HepG2 (cell line): Measurements from ENCODE around the gene LIMCH1. TPM values are rescaled to one million over a fixed set of nuclear protein-coding genes. Genes with fewer than 3 reads are reported as not detected.
"Not testable (repeated sequence)": the region's sequence is repeated elsewhere in the genome, so short reads cannot be mapped to it uniquely, and the experiment has no call there.

Experiments
- ATAC-seq: fragments of 200-7000 bp; cut with Tn5 transposase; 3 replicates; pipeline ENCODE4 v1.9.1; 2020; ENCODE audit warnings: mild to moderate bottlenecking, moderate library complexity
- Bru-seq: library from RNA; stranded (reverse); fragments of 400-500 nt; gene quantifications from one replicate; lab custom pipeline; 2021; lab: Mats Ljungman, UMichigan
- BruChase-seq, 2 experiments: library from RNA; stranded (reverse); fragments of 400-500 nt; gene quantifications; one replicate each; lab custom pipeline; 2021; lab: Mats Ljungman, UMichigan
- BruUV-seq: library from RNA; stranded (reverse); fragments of 400-500 nt; replicated peaks from 2 replicates; lab custom pipeline; 2021; lab: Mats Ljungman, UMichigan
- CTCF ChIA-PET: fragments of 300-600 bp; formaldehyde crosslinking; extraction: SDS; loops from one replicate; lab custom pipeline; 2021; ENCODE audit warnings: low total read pairs, inconsistent platforms, low intra/inter-chr PET ratio; lab: Yijun Ruan, JAX
- POLR2A ChIA-PET: fragments of 350-600 bp; sonication (Branson Sonifier 250); formaldehyde crosslinking; loops from one replicate; lab custom pipeline; 2020; ENCODE audit warnings: antibody characterized with exemption, inconsistent platforms; lab: Yijun Ruan, JAX
- DNase-seq: peaks from one replicate; pipeline ENCODE4 v3.0.0-alpha.2; 2015; ENCODE audit warnings: low spot score
- FAIRE-seq: peaks from 3 replicates; lab custom pipeline; 2011; peaks lifted over from hg19 to GRCh38; lab: Jason Lieb, UNC
- H2AFZ ChIP-seq: one replicate; pipeline ENCODE4 v1.6.1; 2011; ENCODE audit warnings: low read length, inconsistent platforms
- H3K27ac ChIP-seq: fragments of 300-600 bp; 3 replicates; pipeline ENCODE4 v1.8.0; 2011; ENCODE audit warnings: mixed run types, mild to moderate bottlenecking, mixed read lengths, low read length, inconsistent platforms; ENCODE audit not compliant: insufficient read depth; ENCODE audit errors: extremely low read length
- H3K27me3 ChIP-seq, 2 experiments: fragments of 200-600 bp in 1 of 2; 2 replicates in 1 of 2; 3 replicates in 1 of 2; pipeline versions ENCODE4 v1.6.0 to v1.8.0; 2011; ENCODE audit warnings: low read length in 2 of 2, mild to moderate bottlenecking in 2 of 2, moderate library complexity in 2 of 2, inconsistent platforms in 1 of 2; ENCODE audit not compliant: insufficient read depth in 2 of 2, control insufficient read depth in 1 of 2
- H3K36me3 ChIP-seq, 2 experiments: fragments of 200-600 bp in 1 of 2; replicated peaks in 1 of 2; 2 replicates in 1 of 2; 3 replicates in 1 of 2; pipeline versions ENCODE4 v1.5.1 to v1.8.0; 2011; ENCODE audit warnings: low read length in 2 of 2, inconsistent platforms in 1 of 2; ENCODE audit not compliant: insufficient read depth in 2 of 2, control insufficient read depth in 1 of 2
- H3K4me1 ChIP-seq: 2 replicates; pipeline ENCODE4 v1.5.1; 2012; ENCODE audit warnings: low read length, inconsistent platforms; ENCODE audit not compliant: insufficient read depth
- H3K4me2 ChIP-seq: 2 replicates; pipeline ENCODE4 v1.6.0; 2011; ENCODE audit warnings: low read depth, low read length, inconsistent platforms
- H3K4me3 ChIP-seq, 3 experiments: fragments of 200-600 bp in 1 of 3; sonication (generic), shearing (Covaris generic) in 1 of 3; replicated peaks in 1 of 3; 2 replicates each; pipeline ENCODE4 v1.5.1; 2011 to 2016; ENCODE audit warnings: low read length in 3 of 3, inconsistent platforms in 2 of 3, low read depth in 2 of 3, mild to moderate bottlenecking in 2 of 3, control low read depth in 1 of 3, mixed read lengths in 1 of 3; ENCODE audit not compliant: insufficient read depth in 1 of 3
- H3K79me2 ChIP-seq: one replicate; pipeline ENCODE4 v1.6.1; 2011; ENCODE audit warnings: low read length, inconsistent platforms; ENCODE audit not compliant: insufficient read depth
- H3K9ac ChIP-seq: 2 replicates; pipeline ENCODE4 v1.6.0; 2011; ENCODE audit warnings: mild to moderate bottlenecking, low read depth, low read length, inconsistent platforms; ENCODE audit not compliant: insufficient read depth
- H3K9me3 ChIP-seq: 2 replicates; pipeline ENCODE4 v1.5.1; 2012; ENCODE audit warnings: mild to moderate bottlenecking, low read length
- H4K20me1 ChIP-seq: 2 replicates; pipeline ENCODE4 v1.6.0; 2011; ENCODE audit warnings: inconsistent platforms, mild to moderate bottlenecking, low read length, moderate library complexity; ENCODE audit not compliant: insufficient read depth
- ELF3 ChIP-seq: IDR thresholded peaks from 2 replicates; pipeline ENCODE4 v1.6.1; 2016; ENCODE audit warnings: missing genetic modification reagents, missing compliant biosample characterization
- SAFB2 ChIP-seq: sonication (generic); formaldehyde crosslinking; IDR thresholded peaks from 2 replicates; pipeline ENCODE4 v1.5.1; 2020; ENCODE audit warnings: missing genetic modification reagents, low read depth, mild to moderate bottlenecking, borderline replicate concordance
- SP1 ChIP-seq, 2 experiments: fragments of 450-650 bp in 1 of 2; sonication (generic) in 1 of 2; formaldehyde crosslinking in 1 of 2; IDR thresholded peaks; 2 replicates each; pipeline versions ENCODE4 v1.4.0 to v1.6.1; 2016 to 2020; ENCODE audit warnings: missing genetic modification reagents in 1 of 2
- SRF ChIP-seq: IDR thresholded peaks from 2 replicates; pipeline ENCODE4 v1.6.1; 2011; ENCODE audit warnings: mild to moderate bottlenecking, low read depth, low read length, moderate library complexity
- ZNF652 ChIP-seq: IDR thresholded peaks from 2 replicates; pipeline ENCODE4 v1.6.1; 2016; ENCODE audit warnings: low read depth, borderline replicate concordance
- ZNF720 ChIP-seq: sonication (generic); formaldehyde crosslinking; IDR thresholded peaks from 2 replicates; pipeline ENCODE4 v1.4.0; 2020; ENCODE audit warnings: missing genetic modification reagents
- WGBS: methylation state at CpG from one replicate; pipeline ENCODE4 v1.1.6; 2017; ENCODE audit warnings: low lambda C conversion rate; 5-methylcytosine and 5-hydroxymethylcytosine counted together
- in situ Hi-C: cut with HindIII; loops from 2 replicates; pipeline ENCODE4 v1.10.0; 2017; ENCODE audit warnings: low pct_unique_long_range_greater_than_20kb; ENCODE audit not compliant: extremely low pct_ligation_motif_present
- intact Hi-C: fragments of 100-400 bp; cut with micrococcal nuclease; formaldehyde crosslinking; loops from one replicate; pipeline ENCODE4 v1.10.0; 2022; ENCODE audit not compliant: unreplicated experiment
- long read RNA-seq, 2 experiments: library from RNA in 1 of 2; library from polyadenylated mRNA in 1 of 2; stranded (forward) in 1 of 2; unstranded in 1 of 2; transcript quantifications; one replicate each; pipeline ENCODE4 v2.0.0, GENCODE V29; 2019 to 2022
- polyA minus RNA-seq, 3 experiments: library from RNA; depleted of rRNA, polyadenylated mRNA; stranded (reverse); fragments of >200 nt; gene quantifications; 2 replicates each; pipeline ENCODE4 v1.2.3, GENCODE V29; 2011; ENCODE audit warnings: low replicate concordance in 1 of 3
- polyA plus RNA-seq, 8 experiments: library from polyadenylated mRNA; depleted of rRNA in 3 of 8; stranded (reverse) in 7 of 8; unstranded in 1 of 8; fragments of >200 nt; fragmentation: Illumina TruSeq in 4 of 8; extraction: Trizol in 4 of 8; gene quantifications; 2 replicates each; pipeline versions ENCODE4 v1.2.1 to v1.2.3, GENCODE V29; 2011 to 2016; ENCODE audit warnings: low read depth in 4 of 8, missing spikeins in 1 of 8, mixed read lengths in 1 of 8; ENCODE audit not compliant: insufficient read depth in 1 of 8
- total RNA-seq, 5 experiments: library from RNA; depleted of rRNA; stranded (reverse); fragments of >200 nt; fragmentation: Illumina TruSeq; extraction: Trizol; gene quantifications; 2 replicates each; pipeline ENCODE4 v1.2.3, GENCODE V29; 2016; ENCODE audit warnings: low read depth in 1 of 5

Gene LIMCH1, protein sequence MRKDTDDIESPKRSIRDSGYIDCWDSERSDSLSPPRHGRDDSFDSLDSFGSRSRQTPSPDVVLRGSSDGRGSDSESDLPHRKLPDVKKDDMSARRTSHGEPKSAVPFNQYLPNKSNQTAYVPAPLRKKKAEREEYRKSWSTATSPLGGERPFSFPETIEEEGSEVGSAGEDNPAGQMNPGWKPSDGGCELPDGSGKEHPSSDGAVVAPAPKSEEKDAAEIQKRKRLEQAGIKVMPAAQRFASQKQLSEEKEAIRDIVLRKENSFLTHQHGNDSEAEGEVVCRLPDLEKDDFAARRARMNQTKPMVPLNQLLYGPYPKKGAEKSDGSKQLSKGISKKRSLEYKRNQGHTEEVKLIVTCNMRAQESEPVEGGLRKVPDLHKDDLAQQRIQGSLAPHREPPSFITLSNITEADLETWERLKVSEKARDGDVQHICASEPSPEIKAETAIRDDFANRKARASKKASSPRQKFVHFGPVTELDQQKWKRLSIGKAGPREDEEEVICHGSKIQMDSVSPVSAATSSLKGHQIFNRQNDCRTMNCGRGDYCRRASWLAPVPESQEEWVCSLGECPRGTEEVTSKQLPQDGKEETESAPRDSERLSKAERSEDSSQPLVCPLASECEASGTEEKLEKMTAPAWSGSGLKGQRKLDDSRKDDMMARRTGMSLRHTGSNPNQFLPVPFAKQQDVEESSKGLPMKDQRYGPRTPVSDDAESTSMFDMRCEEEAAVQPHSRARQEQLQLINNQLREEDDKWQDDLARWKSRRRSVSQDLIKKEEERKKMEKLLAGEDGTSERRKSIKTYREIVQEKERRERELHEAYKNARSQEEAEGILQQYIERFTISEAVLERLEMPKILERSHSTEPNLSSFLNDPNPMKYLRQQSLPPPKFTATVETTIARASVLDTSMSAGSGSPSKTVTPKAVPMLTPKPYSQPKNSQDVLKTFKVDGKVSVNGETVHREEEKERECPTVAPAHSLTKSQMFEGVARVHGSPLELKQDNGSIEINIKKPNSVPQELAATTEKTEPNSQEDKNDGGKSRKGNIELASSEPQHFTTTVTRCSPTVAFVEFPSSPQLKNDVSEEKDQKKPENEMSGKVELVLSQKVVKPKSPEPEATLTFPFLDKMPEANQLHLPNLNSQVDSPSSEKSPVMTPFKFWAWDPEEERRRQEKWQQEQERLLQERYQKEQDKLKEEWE (N-terminal part only)
- not detected in 2 replicates for total RNA-seq (2016; rRNA removed; fragmentation: Illumina TruSeq; extraction: Trizol)
- total RNA-seq (2016; cell fraction: cytosol; rRNA removed; fragmentation: Illumina TruSeq; extraction: Trizol; ENCODE audit: low read depth): not detected in 2 replicates
- total RNA-seq (2016; cell fraction: insoluble cytoplasmic fraction; rRNA removed; fragmentation: Illumina TruSeq; extraction: Trizol): not detected in 2 replicates
- not detected in 2 replicates for total RNA-seq (2016; cell fraction: membrane; rRNA removed; fragmentation: Illumina TruSeq; extraction: Trizol)
- not detected in 2 replicates for total RNA-seq (2016; cell fraction: nucleus; rRNA removed; fragmentation: Illumina TruSeq; extraction: Trizol)
- 0.04 TPM in 1 of 2 replicates, not detected in the other for polyA plus RNA-seq (2011; rRNA removed)
- 0.01 TPM in 1 of 2 replicates, not detected in the other for polyA plus RNA-seq (2011; cell fraction: cytosol; rRNA removed)
- 0.05 TPM in 1 of 2 replicates, not detected in the other for polyA plus RNA-seq (2011; cell fraction: nucleus; rRNA removed)
- not detected in 2 replicates for polyA plus RNA-seq (2012)
- polyA plus RNA-seq (2016; cell fraction: cytosol; fragmentation: Illumina TruSeq; extraction: Trizol; ENCODE audit: low read depth): not detected in 2 replicates
- not detected in 2 replicates for polyA plus RNA-seq (2016; cell fraction: insoluble cytoplasmic fraction; fragmentation: Illumina TruSeq; extraction: Trizol; ENCODE audit: low read depth)
- not detected in 2 replicates for polyA plus RNA-seq (2016; cell fraction: membrane; fragmentation: Illumina TruSeq; extraction: Trizol; ENCODE audit: low read depth)
- not detected in 2 replicates for polyA plus RNA-seq (2016; cell fraction: nucleus; fragmentation: Illumina TruSeq; extraction: Trizol; ENCODE audit: insufficient read depth, low read depth)
- polyA minus RNA-seq (2011; rRNA and poly(A)+ RNA removed; ENCODE audit: low replicate concordance): 165 TPM in 1 of 2 replicates, not detected in the other
- 0.20 and 0.62 TPM in 2 replicates for polyA minus RNA-seq (2011; cell fraction: cytosol; rRNA and poly(A)+ RNA removed)
- polyA minus RNA-seq (2011; cell fraction: nucleus; rRNA and poly(A)+ RNA removed): 0.13 and 0.50 TPM in 2 replicates
- percentile 7 among the genes with signal in this experiment for Bru-seq, nascent RNA
- BruChase-seq, experiment 1, labeled RNA remaining after a 6-hour chase: percentile 8 among the genes with signal in this experiment
- percentile 8 among the genes with signal in this experiment for BruChase-seq, experiment 2, labeled RNA remaining after a 2-hour chase
- long read RNA-seq, experiment 1: 0 reads
- long read RNA-seq, experiment 2: 0 reads

DNA sequence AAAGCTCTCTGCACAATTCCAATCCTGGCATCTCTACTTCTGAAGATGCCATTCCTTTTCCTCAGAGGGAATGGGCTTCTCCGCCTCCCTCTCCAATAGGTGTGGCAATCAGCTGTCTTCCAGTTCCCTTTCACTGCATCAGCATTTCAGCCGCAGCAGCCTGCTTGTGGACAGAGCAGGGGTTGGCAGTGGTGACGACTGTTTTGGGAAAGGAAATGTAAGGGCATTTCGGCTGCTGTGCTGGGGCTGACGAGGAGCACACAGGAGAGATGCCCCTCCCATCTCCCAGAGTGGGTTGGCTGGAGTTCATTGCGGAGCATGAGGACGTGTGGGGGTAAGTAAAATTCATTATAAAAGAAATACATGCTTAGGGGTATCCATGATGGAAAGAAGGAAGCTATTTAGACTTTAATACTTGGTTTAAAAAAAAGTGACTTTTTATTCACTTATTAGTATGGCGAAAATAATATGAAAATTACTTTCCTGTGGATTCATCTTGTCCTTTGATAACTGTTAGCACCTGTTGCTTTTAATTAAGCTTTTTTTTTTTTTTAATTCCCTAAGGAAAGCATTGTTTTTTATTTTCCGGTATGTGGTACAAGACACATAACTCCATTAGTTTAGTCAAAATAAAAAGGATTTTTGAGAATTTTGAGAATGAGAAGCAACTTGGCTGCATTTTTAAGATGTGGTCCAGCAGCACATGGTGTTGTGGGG, at the start of gene LIMCH1:
LIMCH1 (plus strand) TSS at position 141 of the 717 bp plus-strand sequence. CDS start 67,839 bp downstream, outside the sequence.
- ChIA-PET CTCF (no interaction called here), POLR2A (no interaction called here)
- in situ Hi-C loops (no loop called here), intact Hi-C loops (no loop called here)
- TF ChIP-seq SAFB2 (CRISPR knock-in tag) (no peak), ZNF720 (CRISPR knock-in tag) (no peak), SP1 (IDR thresholded peaks at IDR 0.05) (no peak), SP1 (CRISPR knock-in tag; IDR thresholded peaks at IDR 0.05) (no peak), ELF3 (CRISPR knock-in tag) (no peak), ZNF652 (CRISPR knock-in tag) (no peak), SRF (no peak)
- no peaks in the 10 kb centered on the region for H3K79me2 ChIP-seq
- ATAC-seq (no peak), FAIRE-seq (no peak), DNase-seq (no peak)
- no peak within 1 kb of the TSS for H3K4me3 ChIP-seq
- H4K20me1 ChIP-seq: no peaks in the 10 kb centered on the region
- H3K4me1 ChIP-seq: no peaks in the 10 kb centered on the region
- 2% methylated on average over 9 of the region's 9 CpGs for WGBS
- H3K36me3 ChIP-seq: no peaks in the 10 kb centered on the region
- H3K27ac ChIP-seq: no peak within 1 kb of the TSS
- peaks cover 0 to 14% of the 10 kb centered on the region in 2 experiments; a peak in 1 of 5 replicates for H3K27me3 ChIP-seq
- H3K4me2 ChIP-seq: no peak within 1 kb of the TSS
- no peaks in the 10 kb centered on the region for H3K9me3 ChIP-seq
- no peak within 1 kb of the TSS for H3K9ac ChIP-seq
- H2AFZ ChIP-seq: no peak within 1 kb of the TSS
- no TSS peak for BruUV-seq

- POLR2A ChIA-PET, FAIRE-seq, DNase-seq, H4K20me1 ChIP-seq, H3K4me1 ChIP-seq, CTCF ChIA-PET, H3K9me3 ChIP-seq, H3K79me2 ChIP-seq, BruUV-seq, H3K27me3 ChIP-seq, ATAC-seq, intact Hi-C loops, in situ Hi-C loops, H3K4me3 ChIP-seq, H3K36me3 ChIP-seq, H3K9ac ChIP-seq, H3K4me2 ChIP-seq, H3K27ac ChIP-seq, H2AFZ ChIP-seq: not testable (repeated sequence)
- 46% methylated on average over 3 of the region's 28 CpGs for WGBS
These were observed 46.8 kb upstream of the LIMCH1 start for GRCh38 chr4:41491081-41491576.
